HG03558 (cell line): Measurements from ENCODE around the gene AP2A2.

Experiments used
- ATAC-seq: cut with Tn5 transposase; IDR thresholded peaks from one replicate; pipeline ENCODE4 v1.9.1; 2021; ENCODE audit warnings: moderate number of reproducible peaks; ENCODE audit not compliant: unreplicated experiment; ENCODE audit errors: extremely low read depth

Gene AP2A2

GRCh38 chr11:925496-926301, at the start of gene AP2A2:
AP2A2 (plus strand) TSS chr11:925870; CDS start chr11:926022, 152 bp downstream.
- peak; percentile 43 for ATAC-seq

- ATAC-seq, result no peak
Observed at GRCh38 chr11:876545-876944, 49.1 kb upstream of the AP2A2 start.

- ATAC-seq, result no peak
Observed at GRCh38 chr11:877565-877964, 48.1 kb upstream of the AP2A2 start.

- ATAC-seq, result no peak
Observed at GRCh38 chr11:880447-880846, 45.2 kb upstream of the AP2A2 start.

GRCh38 chr11:882596-882995, 43.1 kb upstream of the AP2A2 start:
- no peak for ATAC-seq

- no peak for ATAC-seq
Observed at GRCh38 chr11:883527-883926, 42.1 kb upstream of the AP2A2 start.

GRCh38 chr11:884578-885070, 41.0 kb upstream of the AP2A2 start:
- ATAC-seq, result no peak

GRCh38 chr11:886568-886967, 39.1 kb upstream of the AP2A2 start:
- no peak for ATAC-seq

GRCh38 chr11:887589-887988, 38.1 kb upstream of the AP2A2 start:
- no peak for ATAC-seq

GRCh38 chr11:888310-889212, 37.1 kb upstream of the AP2A2 start:
- ATAC-seq, result no peak

GRCh38 chr11:889257-889656, 36.4 kb upstream of the AP2A2 start:
- no peak for ATAC-seq

GRCh38 chr11:889687-890475, 35.8 kb upstream of the AP2A2 start:
- ATAC-seq, result no peak

GRCh38 chr11:890794-891540, 34.7 kb upstream of the AP2A2 start:
- ATAC-seq, result no peak

- no peak for ATAC-seq
Observed at GRCh38 chr11:893008-893654, 32.5 kb upstream of the AP2A2 start.

- no peak for ATAC-seq
Observed at GRCh38 chr11:894575-895201, 31.0 kb upstream of the AP2A2 start.

GRCh38 chr11:895331-896110, 30.1 kb upstream of the AP2A2 start:
- ATAC-seq, result no peak

- ATAC-seq, result no peak
Observed at GRCh38 chr11:897253-898142, 28.2 kb upstream of the AP2A2 start.
